Activated CD8-positive, alpha-beta memory T cell treated with anti-CD3 and anti-CD28 coated beads for 1 hour (primary cell): Measurements from ENCODE around the gene GABARAPL1.
A peak's percentile ranks its signal among the peaks of the same experiment; 100 is the strongest.

Experiments used
- DNase-seq, 2 donors: peaks; one replicate each; pipeline ENCODE4 v3.0.0-alpha.2; 2020; ENCODE audit warnings: low read depth in 1 of 2; ENCODE audit errors: extremely low read depth in 1 of 2

The GABARAPL1 gene

GRCh38 chr12:10226731-10227130, 14.1 kb downstream of the GABARAPL1 start:
- no peak for DNase-seq

DNA sequence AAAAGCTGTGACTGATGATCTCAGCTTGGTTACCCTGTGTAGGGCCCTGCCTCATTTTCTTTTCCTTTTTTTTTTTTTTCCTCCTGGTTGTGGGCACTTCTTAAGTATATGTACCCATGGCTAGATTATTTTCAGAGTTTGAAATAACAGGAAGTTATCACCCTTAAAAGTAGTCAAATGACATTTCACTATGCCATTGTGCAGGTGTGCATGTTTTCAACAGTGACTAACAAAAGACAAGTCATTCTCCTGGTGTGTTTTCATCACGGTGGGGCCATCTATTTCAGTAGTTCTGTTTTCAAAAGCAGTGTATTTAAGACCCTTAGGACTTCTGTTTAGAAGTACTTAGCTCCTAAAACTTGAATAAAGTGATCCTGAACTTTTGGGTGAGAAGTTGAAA, 15.0 kb downstream of the GABARAPL1 start:
- DNase-seq: no peak

DNA sequence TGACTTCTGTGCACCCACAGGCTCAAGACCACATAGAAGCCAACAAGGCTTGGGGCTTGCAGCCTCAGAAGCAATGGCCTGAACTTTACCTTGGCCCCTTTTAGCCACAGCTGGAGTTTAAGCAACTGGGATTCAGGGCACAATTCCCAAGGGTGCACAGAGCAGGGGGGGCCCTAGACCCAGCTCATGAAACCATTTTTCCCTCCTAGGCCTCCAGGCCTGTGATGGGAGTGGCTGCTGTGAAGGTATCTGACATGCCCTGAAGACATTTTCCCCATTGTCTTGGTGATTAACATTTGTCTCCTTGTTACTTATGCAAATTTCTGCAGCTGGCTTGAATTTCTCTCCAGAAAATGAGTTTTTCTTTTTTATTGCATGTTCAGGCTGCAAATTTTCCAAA, 21.9 kb downstream of the GABARAPL1 start:
- no peak for DNase-seq

- peak in 1 of 2 donors; percentile 37 for DNase-seq
Measured at GRCh38 chr12:10235761-10236631, 23.3 kb downstream of the GABARAPL1 start.

- DNase-seq: no peak
Measured at GRCh38 chr12:10236720-10237119, 24.0 kb downstream of the GABARAPL1 start.

- no peak for DNase-seq
Measured at GRCh38 chr12:10238526-10238925, 25.8 kb downstream of the GABARAPL1 start.

GRCh38 chr12:10241290-10241689, 28.6 kb downstream of the GABARAPL1 start:
- DNase-seq: no peak

DNA sequence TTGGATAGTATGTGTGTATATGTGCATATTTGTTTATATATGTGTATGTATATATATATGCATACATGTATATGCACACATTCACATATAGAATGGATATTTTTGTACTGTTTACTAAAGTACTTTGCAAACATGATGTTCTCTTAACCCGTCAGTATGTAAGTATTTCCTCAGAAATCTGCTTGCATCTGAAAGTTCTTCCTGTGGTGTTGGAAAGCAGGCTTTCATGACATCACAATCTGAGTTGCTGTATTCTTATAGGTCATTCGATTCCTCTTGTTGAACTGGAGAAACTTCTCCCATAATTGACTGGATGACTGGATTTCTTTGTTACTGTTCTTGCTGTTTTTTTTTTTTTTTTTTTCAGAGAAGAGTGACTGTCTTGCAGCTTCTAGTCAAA, 29.1 kb downstream of the GABARAPL1 start:
- no peak for DNase-seq

- DNase-seq: no peak
Measured at GRCh38 chr12:10242539-10242938, 29.9 kb downstream of the GABARAPL1 start.

DNA sequence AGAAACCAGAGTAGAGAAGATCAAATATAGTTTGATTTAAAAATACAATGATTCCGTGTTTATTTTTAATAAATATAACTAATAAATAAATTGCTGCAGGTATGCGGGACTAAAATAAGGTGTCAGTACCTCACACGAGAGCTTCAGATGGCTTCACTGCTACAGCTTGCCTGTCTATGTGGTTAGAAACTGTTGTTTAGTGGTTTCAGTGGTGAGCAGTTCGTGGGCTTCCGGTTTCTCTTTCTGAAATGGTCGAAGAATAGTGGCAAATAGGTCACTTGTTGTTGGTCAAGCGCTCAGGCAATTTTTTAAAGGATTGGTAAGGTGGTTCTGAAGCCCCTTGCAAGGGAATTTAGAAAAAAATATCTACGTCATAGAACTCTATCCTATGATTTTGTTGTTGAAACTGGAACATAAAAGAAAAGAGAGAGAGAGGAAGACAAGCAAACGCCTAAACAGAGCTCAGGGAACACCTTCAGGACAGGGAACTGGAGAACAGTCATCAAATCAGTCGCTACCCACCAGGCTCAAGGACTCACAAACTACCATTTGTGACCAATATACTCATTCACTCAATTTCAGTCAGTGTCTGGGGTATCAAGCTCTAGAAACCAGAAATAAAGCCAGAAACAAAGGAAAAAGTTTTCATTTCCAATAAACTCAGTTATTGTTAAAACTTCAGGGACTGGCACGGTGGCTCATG, 31.3 kb downstream of the GABARAPL1 start:
- no peak for DNase-seq

DNA sequence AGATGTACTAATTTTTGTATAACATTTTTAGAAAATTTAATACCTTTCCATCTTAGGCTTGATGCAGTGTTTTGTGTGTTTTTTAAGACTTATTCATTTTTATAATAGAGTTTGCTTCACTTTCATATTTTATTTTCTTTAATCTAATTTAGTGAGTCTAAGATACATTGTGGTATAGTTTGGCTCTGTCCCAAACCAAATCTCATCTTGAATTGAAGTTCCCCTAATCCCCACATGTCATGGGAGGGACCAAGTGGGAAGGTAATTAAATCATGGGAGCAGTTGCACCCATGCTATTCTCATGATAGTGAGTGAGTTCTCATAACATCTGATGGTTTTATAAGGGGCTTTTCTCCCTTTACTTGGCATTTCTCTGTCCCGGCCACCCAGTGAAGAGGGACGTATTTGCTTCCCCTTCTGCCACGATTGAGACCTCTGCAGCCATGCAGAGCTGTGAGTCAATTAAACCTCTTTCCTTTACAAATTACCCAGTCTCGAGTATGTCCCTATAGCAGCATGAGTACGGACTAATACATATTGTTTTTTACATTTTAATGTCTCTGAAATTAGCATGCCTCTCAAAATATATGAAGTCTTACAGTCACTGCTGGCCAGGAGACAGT, 34.9 kb downstream of the GABARAPL1 start:
- no peak for DNase-seq

- DNase-seq: no peak
Measured at GRCh38 chr12:10249690-10250455, 37.2 kb downstream of the GABARAPL1 start.

DNA sequence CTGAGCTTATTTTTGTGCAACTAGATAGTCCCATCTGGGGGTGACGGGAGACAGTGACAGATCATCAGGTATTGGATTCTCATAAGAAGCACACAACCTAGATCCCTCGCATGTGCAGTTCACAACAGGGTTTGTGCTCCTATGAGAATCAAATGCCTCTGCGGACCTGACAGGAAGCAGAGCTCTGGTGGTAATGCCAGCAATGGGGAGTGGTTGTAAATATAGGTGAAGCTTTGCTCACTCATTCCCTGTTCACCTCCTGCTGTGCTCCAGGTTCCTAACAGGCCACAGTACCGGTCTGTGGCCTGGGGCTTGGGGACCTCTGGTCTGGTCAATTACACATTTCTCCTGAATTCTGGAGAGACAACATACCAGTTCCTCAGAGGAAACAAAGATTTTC, 39.0 kb downstream of the GABARAPL1 start:
- DNase-seq: no peak

DNA sequence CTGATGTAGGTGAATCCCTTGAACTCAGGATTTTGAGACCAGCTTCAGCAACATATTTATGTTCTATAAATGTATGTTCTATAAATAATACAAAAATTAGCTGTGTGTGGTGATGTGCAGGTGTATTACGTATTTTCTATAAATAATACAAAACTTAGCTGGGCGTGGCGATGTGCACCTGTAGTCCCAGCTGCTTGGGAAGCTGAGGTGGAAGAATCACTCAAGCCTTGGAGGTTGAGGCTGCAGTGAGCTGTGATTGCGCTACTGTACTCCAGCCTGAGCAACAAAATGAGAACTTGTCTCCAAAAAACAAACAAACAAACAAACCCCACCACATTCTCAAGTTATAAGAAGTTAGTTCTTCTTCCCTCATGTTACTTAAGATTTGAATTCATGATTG, 39.5 kb downstream of the GABARAPL1 start:
- no peak for DNase-seq

DNA sequence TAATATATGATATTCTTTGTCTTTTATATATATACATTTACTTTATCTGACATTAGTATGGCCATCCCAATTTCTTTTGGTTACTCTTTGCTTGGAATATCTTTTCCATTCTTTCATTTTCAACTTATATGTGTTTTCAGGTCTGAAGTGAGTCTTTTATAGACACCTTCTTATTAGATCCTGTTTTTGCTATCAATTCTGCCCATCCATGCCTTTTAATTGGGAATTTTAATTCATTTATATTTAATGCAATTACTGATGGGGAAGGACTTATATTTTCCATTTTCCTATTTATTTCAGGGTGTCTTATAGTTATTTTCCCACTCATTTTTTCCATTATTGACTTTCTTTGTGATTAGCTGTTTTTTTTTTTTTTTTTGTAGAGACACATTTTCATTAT, 43.4 kb downstream of the GABARAPL1 start:
- DNase-seq: no peak

DNA sequence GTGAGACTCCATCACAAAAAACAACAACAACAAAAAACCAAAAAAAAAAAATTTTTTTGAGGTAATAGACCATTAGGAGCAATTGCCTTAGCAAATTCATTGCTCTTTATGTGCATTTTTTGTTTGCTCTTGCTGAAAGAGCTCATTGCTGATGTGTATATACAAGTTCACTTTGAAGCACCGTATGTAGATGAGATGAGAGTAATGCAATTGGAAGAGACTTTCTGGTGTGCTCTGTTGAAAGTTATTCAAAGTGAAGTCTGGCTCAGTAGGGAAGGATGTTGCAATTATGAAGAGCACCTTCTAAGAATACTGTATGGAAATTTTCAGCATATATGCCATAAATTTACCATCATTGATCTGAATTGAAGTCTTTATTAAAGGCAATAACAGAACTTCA, 48.2 kb downstream of the GABARAPL1 start:
- DNase-seq: no peak

- DNase-seq: no peak
Measured at GRCh38 chr12:10268037-10268436, 55.4 kb downstream of the GABARAPL1 start.

DNA sequence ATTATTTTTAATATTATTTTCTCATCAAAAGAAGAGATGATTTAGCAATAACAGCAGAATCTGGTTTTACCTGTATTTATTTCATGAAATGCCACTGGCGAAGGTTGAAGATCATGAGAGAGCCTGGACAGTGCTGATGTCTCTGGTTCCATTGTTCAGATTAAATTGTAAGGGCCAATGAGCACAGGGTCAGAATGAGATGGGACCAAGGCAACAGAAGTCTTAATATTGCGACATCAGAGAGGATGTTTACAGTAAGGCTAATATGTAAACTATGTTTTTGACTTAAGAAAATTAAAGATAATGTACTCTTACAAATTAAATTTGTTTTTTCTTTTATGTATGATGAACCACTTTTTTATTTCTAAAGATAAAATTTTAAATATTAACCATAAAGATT, 59.8 kb downstream of the GABARAPL1 start:
- no peak for DNase-seq
